Pancreas (tissue), 10 donors: ENCODE results near the gene EMP1. TPM values are rescaled to one million over a fixed set of nuclear protein-coding genes. Genes with fewer than 3 reads are reported as not detected.

ENCODE experiments used
- ATAC-seq, 4 donors: fragments of 200-7000 bp; cut with Tn5 transposase; one replicate each; pipeline versions ENCODE4 v1.8.0 to v1.9.1; 2020; ENCODE audit warnings: mild to moderate bottlenecking in 4 of 4, moderate library complexity in 4 of 4
- DNase-seq, 6 donors: peaks; one replicate each; pipeline ENCODE4 v3.0.0-alpha.2; 2020
- FAIRE-seq: peaks from 2 replicates; lab custom pipeline; 2012; peaks lifted over from hg19 to GRCh38; lab: Jason Lieb, UNC
- H3K27ac ChIP-seq, 4 donors: fragments of 200-600 bp; sonication (generic); 1 replicate in 3 of 4; 2 replicates in 1 of 4; pipeline versions ENCODE4 v1.5.0 to v1.8.0; 2020
- H3K27me3 ChIP-seq, 4 donors: fragments of 200-600 bp; one replicate each; pipeline ENCODE4 v1.8.0; 2021
- H3K36me3 ChIP-seq, 3 donors: fragments of 200-600 bp; sonication (generic) in 1 of 3; one replicate each; pipeline versions ENCODE4 v1.5.0 to v1.8.0; 2020 to 2021
- H3K4me1 ChIP-seq, 3 donors: fragments of 200-600 bp; one replicate each; pipeline ENCODE4 v1.8.0; 2021
- H3K4me3 ChIP-seq, 4 donors: fragments of 200-600 bp; sonication (generic) in 2 of 4; one replicate each; pipeline versions ENCODE4 v1.5.0 to v1.8.0; 2020 to 2021
- H3K9me3 ChIP-seq, 4 donors: fragments of 200-600 bp; one replicate each; pipeline ENCODE4 v1.8.0; 2021
- CTCF ChIP-seq, 4 donors: fragments of 200-600 bp; sonication (generic) in 3 of 4; IDR thresholded peaks; one replicate each; pipeline versions ENCODE4 v1.5.0 to v1.8.0; 2021; ENCODE audit warnings: antibody characterized with exemption in 4 of 4
- WGBS, 2 donors: extraction: QIAGEN DNeasy Blood & Tissue Kit; methylation state at CpG; one replicate each; pipeline ENCODE4 v1.1.7; 2013; 5-methylcytosine and 5-hydroxymethylcytosine counted together
- intact Hi-C, 3 donors: fragments of 100-400 bp; cut with DNase I; formaldehyde crosslinking; loops; one replicate each; pipeline versions ENCODE4 v1.11.1 to v1.14.2; 2022
- polyA plus RNA-seq, 2 donors: library from polyadenylated mRNA; stranded (reverse); fragments of 200-250 nt; gene quantifications; one replicate each; pipeline ENCODE4 v1.2.3, GENCODE V29; 2013
- total RNA-seq, 6 donors: library from RNA; stranded (reverse); fragmentation: NEBNext Ultra II Directional in 4 of 6; extraction: Animal tissue kit (Norgen Biotek cat#: 25700) in 4 of 6; gene quantifications; one replicate each; pipeline versions ENCODE4 v1.2.1 to v1.2.4, GENCODE V29; 2021 to 2023
- donor health status: healthy with polysubstance abuse.
- donor health status: DM: no; HTN: no; CAD: no; lungs with moderate emphysema.
- donor health status: DM: no; HTN: no; CAD: no.
- donor health status: control.
- donor health status: control.
- donor health status: Bipolar disorder and iron deficiency.
- donor health status: DM: yes; HTN: yes; CAD: no.
- donor health status: DM: no; HTN: no; CAD: no.
- donor health status: DM: no; HTN: no; CAD: no.
- donor health status: DM: yes; HTN: yes; CAD: no.

Gene EMP1
- total and polyA plus RNA-seq, 8 donors: 5.8 to 43.4 (median 18.7) TPM

- WGBS, 2 donors: 59 to 60% methylated on average over 5 of the region's 5 CpGs
- no peaks in the 10 kb centered on the region for H3K36me3 ChIP-seq
- H3K27me3 ChIP-seq: no peaks in the 10 kb centered on the region
- no peak for ATAC-seq
- no peak for FAIRE-seq
- no peak overlapping the region for H3K27ac ChIP-seq
- H3K4me3 ChIP-seq: no peak overlapping the region
- H3K4me1 ChIP-seq: peaks cover 0 to 7% (median 0%) of the 10 kb centered on the region in 3 donors
- intact Hi-C loops: no loop called here
- no peak for DNase-seq
- no peaks in the 10 kb centered on the region for H3K9me3 ChIP-seq
- no peak for TF ChIP-seq CTCF (IDR thresholded peaks at IDR 0.05)
These were observed 31.5 kb upstream of the EMP1 start for GRCh38 chr12:13164921-13165616.

GRCh38 chr12:13165617-13166041 is 30.9 kb upstream of the EMP1 start:
- 39 to 45% methylated on average over 3 of the region's 3 CpGs for WGBS, 2 donors
- no peak overlapping the region for H3K27ac ChIP-seq
- FAIRE-seq (no peak), DNase-seq (peak in 5 of 6 donors; percentile 23 to 63 (median 49)), ATAC-seq (peak in 3 of 4 donors; percentile 70 to 90 (median 89))
- H3K9me3 ChIP-seq: no peaks in the 10 kb centered on the region
- no peak overlapping the region for H3K4me3 ChIP-seq
- TF ChIP-seq CTCF (IDR thresholded peaks at IDR 0.05): no peak
- peaks cover 0 to 7% (median 0%) of the 10 kb centered on the region in 3 donors for H3K4me1 ChIP-seq
- no peaks in the 10 kb centered on the region for H3K27me3 ChIP-seq
- no peaks in the 10 kb centered on the region for H3K36me3 ChIP-seq
- intact Hi-C loops: no loop called here

GRCh38 chr12:13167226-13167625 is 29.3 kb upstream of the EMP1 start:
- intact Hi-C loops: no loop called here
- Histone ChIP-seq H3K27me3 (no peaks in the 10 kb centered on the region), H3K9me3 (no peaks in the 10 kb centered on the region), H3K4me3 (no peak overlapping the region), H3K36me3 (no peaks in the 10 kb centered on the region), H3K4me1 (peaks cover 0 to 7% (median 0%) of the 10 kb centered on the region in 3 donors), H3K27ac (no peak overlapping the region)
- DNase-seq: no peak
- WGBS, 2 donors: 80% methylated on average over 3 of the region's 3 CpGs
- ATAC-seq: no peak
- no peak for FAIRE-seq
- TF ChIP-seq CTCF (IDR thresholded peaks at IDR 0.05): no peak

GRCh38 chr12:13167906-13168305 is 28.6 kb upstream of the EMP1 start:
- 82 to 95% methylated on average over 4 of the region's 4 CpGs for WGBS, 2 donors
- FAIRE-seq: no peak
- intact Hi-C loops: no loop called here

More at GRCh38 chr12:13167906-13168305, 28.6 kb upstream of the EMP1 start:
- peaks cover 0 to 7% (median 0%) of the 10 kb centered on the region in 3 donors for H3K4me1 ChIP-seq
- no peak for TF ChIP-seq CTCF (IDR thresholded peaks at IDR 0.05)
- no peak overlapping the region for H3K4me3 ChIP-seq
- H3K9me3 ChIP-seq: no peaks in the 10 kb centered on the region
- DNase-seq: no peak
- no peaks in the 10 kb centered on the region for H3K36me3 ChIP-seq
- no peaks in the 10 kb centered on the region for H3K27me3 ChIP-seq
- no peak overlapping the region for H3K27ac ChIP-seq
- no peak for ATAC-seq
